ENCODE results near the gene MAD2L1BP.

DNA sequence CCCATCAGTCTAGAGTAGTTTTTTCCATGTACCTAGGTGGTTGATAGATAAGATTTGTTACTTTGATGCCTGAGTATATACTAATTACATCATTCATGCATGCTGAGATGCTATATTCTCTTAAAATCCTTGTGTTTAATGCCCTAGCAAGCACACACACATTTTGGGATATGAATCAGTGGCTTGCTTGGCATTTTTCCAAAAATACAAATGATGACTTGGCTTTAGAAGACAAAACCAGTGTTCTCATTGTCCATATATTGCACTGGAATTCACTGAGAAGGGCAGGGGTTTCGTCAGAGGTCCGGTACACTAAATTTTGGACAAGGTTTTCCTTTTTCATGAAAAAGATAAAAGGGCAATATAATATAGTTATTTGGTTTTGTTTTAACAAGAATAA lies 31.5 kb upstream of the MAD2L1BP start:
- TF ChIP-seq, protein P1, sequence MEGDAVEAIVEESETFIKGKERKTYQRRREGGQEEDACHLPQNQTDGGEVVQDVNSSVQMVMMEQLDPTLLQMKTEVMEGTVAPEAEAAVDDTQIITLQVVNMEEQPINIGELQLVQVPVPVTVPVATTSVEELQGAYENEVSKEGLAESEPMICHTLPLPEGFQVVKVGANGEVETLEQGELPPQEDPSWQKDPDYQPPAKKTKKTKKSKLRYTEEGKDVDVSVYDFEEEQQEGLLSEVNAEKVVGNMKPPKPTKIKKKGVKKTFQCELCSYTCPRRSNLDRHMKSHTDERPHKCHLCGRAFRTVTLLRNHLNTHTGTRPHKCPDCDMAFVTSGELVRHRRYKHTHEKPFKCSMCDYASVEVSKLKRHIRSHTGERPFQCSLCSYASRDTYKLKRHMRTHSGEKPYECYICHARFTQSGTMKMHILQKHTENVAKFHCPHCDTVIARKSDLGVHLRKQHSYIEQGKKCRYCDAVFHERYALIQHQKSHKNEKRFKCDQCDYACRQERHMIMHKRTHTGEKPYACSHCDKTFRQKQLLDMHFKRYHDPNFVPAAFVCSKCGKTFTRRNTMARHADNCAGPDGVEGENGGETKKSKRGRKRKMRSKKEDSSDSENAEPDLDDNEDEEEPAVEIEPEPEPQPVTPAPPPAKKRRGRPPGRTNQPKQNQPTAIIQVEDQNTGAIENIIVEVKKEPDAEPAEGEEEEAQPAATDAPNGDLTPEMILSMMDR (IDR thresholded peaks at IDR 0.05) = no peak
- no peak for TF ChIP-seq ZFX (IDR thresholded peaks at IDR 0.05; ENCODE audit: borderline replicate concordance)

Measured in 22Rv1 (cell line).